Prostate gland (tissue), 2 donors: ENCODE results near the gene ADGRL1. TPM values are rescaled to one million over a fixed set of nuclear protein-coding genes. Genes with fewer than 3 reads are reported as not detected.

Source experiments
- DNase-seq: peaks from one replicate; pipeline ENCODE4 v3.0.0-alpha.2; 2019; ENCODE audit warnings: low spot score
- H3K27ac ChIP-seq, 2 donors: fragments of 200-600 bp; sonication (generic); 2 replicates each; pipeline ENCODE4 v1.5.1; 2017 to 2019
- H3K27me3 ChIP-seq: fragments of 200-600 bp; sonication (generic); replicated peaks from 2 replicates; pipeline ENCODE4 v1.5.1; 2019; ENCODE audit not compliant: insufficient read depth
- H3K36me3 ChIP-seq, 2 donors: fragments of 200-600 bp; sonication (generic); 1 replicate in 1 of 2; 2 replicates in 1 of 2; pipeline versions ENCODE4 v1.5.1 to v1.8.1; 2017 to 2019
- H3K4me1 ChIP-seq: fragments of 200-600 bp; sonication (generic); replicated peaks from 2 replicates; pipeline ENCODE4 v1.5.1; 2019
- H3K4me3 ChIP-seq, 2 donors: fragments of 200-600 bp; sonication (generic); 2 replicates each; pipeline ENCODE4 v1.5.1; 2017 to 2019
- H3K9me3 ChIP-seq: fragments of 200-600 bp; sonication (generic); 2 replicates; pipeline ENCODE4 v1.5.1; 2017
- POLR2A ChIP-seq: fragments of 450-650 bp; IDR thresholded peaks from one replicate; pipeline ENCODE4 v1.6.1; 2016; ENCODE audit warnings: antibody characterized with exemption, mild to moderate bottlenecking
- POLR2AphosphoS5 ChIP-seq: sonication (generic); formaldehyde crosslinking; IDR thresholded peaks from one replicate; pipeline ENCODE4 v1.6.1; 2017; ENCODE audit warnings: antibody characterized with exemption
- WGBS: methylation state at CpG from one replicate; pipeline ENCODE4 v1.1.5; 2018; 5-methylcytosine and 5-hydroxymethylcytosine counted together
- intact Hi-C: fragments of 100-400 bp; cut with DNase I; formaldehyde crosslinking; loops from one replicate; pipeline ENCODE4 v1.14.2; 2022
- total RNA-seq, 2 donors: library from RNA; depleted of rRNA; stranded (reverse); fragments of >200 nt; gene quantifications; one replicate each; pipeline ENCODE4 v1.1.0, GENCODE V29; 2016
- TF ChIP-seq, protein P1 (sequence below), 4 experiments: fragments of 200-600 bp in 2 of 4; fragments of 450-650 bp in 2 of 4; sonication (generic) in 2 of 4; IDR thresholded peaks; 1 replicate in 3 of 4; 2 replicates in 1 of 4; pipeline ENCODE4 v1.5.1; 2016 to 2019; ENCODE audit warnings: antibody characterized with exemption in 4 of 4, mild to moderate bottlenecking in 2 of 4, moderate library complexity in 2 of 4

Gene ADGRL1
- total RNA-seq, 2 donors from 2014 or later: 13.0 to 44.1 TPM

DNA sequence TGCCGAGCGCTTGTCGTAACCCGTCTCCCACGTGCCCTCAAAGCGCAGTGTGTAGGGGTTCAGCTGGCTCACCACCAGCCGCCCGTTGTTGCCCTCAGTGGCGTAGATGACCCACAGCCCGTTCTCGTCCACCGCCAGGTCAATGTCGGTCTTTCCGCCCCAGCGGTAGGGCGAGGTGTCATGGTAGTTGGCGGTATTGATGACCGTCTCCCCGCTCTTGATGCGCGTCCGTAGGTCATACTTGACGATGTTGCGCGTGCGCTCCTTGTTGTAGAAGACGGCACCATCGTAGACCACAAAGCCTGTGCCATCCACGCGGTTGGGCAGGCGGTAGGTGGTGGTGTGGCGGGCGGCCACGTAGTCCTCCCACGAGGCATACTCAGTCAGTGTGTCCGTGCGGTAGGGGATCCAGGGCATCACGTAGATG lies 43.1 kb downstream of the ADGRL1 start:
- H3K27me3 ChIP-seq: no peaks in the 10 kb centered on the region
- no peak overlapping the region for H3K27ac ChIP-seq
- no peak for DNase-seq
- WGBS: 95% methylated on average over 38 of the region's 38 CpGs
- H3K36me3 ChIP-seq: no peaks in the 10 kb centered on the region
- H3K9me3 ChIP-seq: no peaks in the 10 kb centered on the region
- no peak overlapping the region for H3K4me3 ChIP-seq
- TF ChIP-seq POLR2A (no peak), POLR2AphosphoS5 (no peak)
- TF ChIP-seq, protein P1, sequence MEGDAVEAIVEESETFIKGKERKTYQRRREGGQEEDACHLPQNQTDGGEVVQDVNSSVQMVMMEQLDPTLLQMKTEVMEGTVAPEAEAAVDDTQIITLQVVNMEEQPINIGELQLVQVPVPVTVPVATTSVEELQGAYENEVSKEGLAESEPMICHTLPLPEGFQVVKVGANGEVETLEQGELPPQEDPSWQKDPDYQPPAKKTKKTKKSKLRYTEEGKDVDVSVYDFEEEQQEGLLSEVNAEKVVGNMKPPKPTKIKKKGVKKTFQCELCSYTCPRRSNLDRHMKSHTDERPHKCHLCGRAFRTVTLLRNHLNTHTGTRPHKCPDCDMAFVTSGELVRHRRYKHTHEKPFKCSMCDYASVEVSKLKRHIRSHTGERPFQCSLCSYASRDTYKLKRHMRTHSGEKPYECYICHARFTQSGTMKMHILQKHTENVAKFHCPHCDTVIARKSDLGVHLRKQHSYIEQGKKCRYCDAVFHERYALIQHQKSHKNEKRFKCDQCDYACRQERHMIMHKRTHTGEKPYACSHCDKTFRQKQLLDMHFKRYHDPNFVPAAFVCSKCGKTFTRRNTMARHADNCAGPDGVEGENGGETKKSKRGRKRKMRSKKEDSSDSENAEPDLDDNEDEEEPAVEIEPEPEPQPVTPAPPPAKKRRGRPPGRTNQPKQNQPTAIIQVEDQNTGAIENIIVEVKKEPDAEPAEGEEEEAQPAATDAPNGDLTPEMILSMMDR (IDR thresholded peaks at IDR 0.05): no peak
- intact Hi-C loops: no loop called here
- no peaks in the 10 kb centered on the region for H3K4me1 ChIP-seq

GRCh38 chr19:14161305-14161704 lies 44.7 kb downstream of the ADGRL1 start:
- 92% methylated on average over 19 of the region's 19 CpGs for WGBS
- DNase-seq: no peak
- H3K36me3 ChIP-seq: peaks cover 0 to 3% of the 10 kb centered on the region in 2 donors

GRCh38 chr19:14160017-14160703 lies 45.8 kb downstream of the ADGRL1 start:
- no peaks in the 10 kb centered on the region for H3K9me3 ChIP-seq
- H3K27ac ChIP-seq: no peak overlapping the region
- DNase-seq: no peak
- intact Hi-C loops: no loop called here
- H3K4me3 ChIP-seq: no peak overlapping the region
- WGBS: 85% methylated on average over 23 of the region's 25 CpGs
- TF ChIP-seq POLR2A (no peak), POLR2AphosphoS5 (no peak)
- TF ChIP-seq, protein P1 (IDR thresholded peaks at IDR 0.05): no peak
- H3K36me3 ChIP-seq: peaks cover 0 to 3% of the 10 kb centered on the region in 2 donors
- no peaks in the 10 kb centered on the region for H3K27me3 ChIP-seq
- H3K4me1 ChIP-seq: no peaks in the 10 kb centered on the region

More at GRCh38 chr19:14161305-14161704, 44.7 kb downstream of the ADGRL1 start:
- intact Hi-C loops: no loop called here
- TF ChIP-seq, protein P1 (IDR thresholded peaks at IDR 0.05): no peak
- TF ChIP-seq POLR2A: no peak
- TF ChIP-seq POLR2AphosphoS5: no peak
- Histone ChIP-seq H3K27ac (no peak overlapping the region), H3K4me1 (no peaks in the 10 kb centered on the region), H3K4me3 (no peak overlapping the region), H3K27me3 (no peaks in the 10 kb centered on the region), H3K9me3 (no peaks in the 10 kb centered on the region)

DNA sequence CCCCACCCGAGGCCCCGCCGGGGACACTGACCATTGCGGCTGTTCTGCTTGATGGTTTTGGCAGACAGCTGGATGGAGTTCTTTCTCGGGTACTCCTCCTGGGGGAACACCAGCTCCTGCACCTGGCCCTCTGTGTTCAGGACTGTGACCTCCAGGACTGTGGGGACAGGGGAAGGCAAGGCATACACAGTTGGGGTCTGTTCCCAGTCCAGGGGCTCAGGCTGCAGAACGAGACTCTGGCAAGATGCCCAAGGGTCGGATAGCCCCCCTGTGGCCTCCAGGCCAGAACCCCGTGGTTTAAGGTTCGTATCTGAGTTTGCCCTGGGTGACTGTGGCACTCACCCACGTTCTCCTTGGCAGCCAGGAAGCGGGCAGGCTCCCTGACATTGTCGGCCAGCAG lies 46.9 kb downstream of the ADGRL1 start:
- no peaks in the 10 kb centered on the region for H3K4me1 ChIP-seq
- no peak overlapping the region for H3K4me3 ChIP-seq
- H3K27me3 ChIP-seq: no peaks in the 10 kb centered on the region
- no peak overlapping the region for H3K27ac ChIP-seq
- intact Hi-C loops: no loop called here
- no peaks in the 10 kb centered on the region for H3K9me3 ChIP-seq
- peaks cover 0 to 3% of the 10 kb centered on the region in 2 donors for H3K36me3 ChIP-seq
- no peak for DNase-seq
- TF ChIP-seq, protein P1 (IDR thresholded peaks at IDR 0.05): no peak
- no peak for TF ChIP-seq POLR2A
- TF ChIP-seq POLR2AphosphoS5: no peak
- whole genome bisulfite sequencing: 69% methylated on average over 12 of the region's 12 CpGs
